ENCODE results near the gene RLF. TPM values are rescaled to one million over a fixed set of nuclear protein-coding genes. Genes with fewer than 3 reads are reported as not detected.

The RLF gene
- total and polyA plus RNA-seq, 10 of the 15 experiments (the other 5 are each of a cell fraction or from before 2014, with no cell fraction given) = 2.0 to 19.8 (median 8.7) TPM

- no peak for FAIRE-seq
- Histone ChIP-seq H3K4me3 (no peak overlapping the region), H3K27ac (ENCODE audit: control insufficient read depth, insufficient read depth) (no peak overlapping the region), H3K4me2 (ENCODE audit: control insufficient read depth, insufficient read depth) (no peak overlapping the region), H3K9ac (ENCODE audit: control insufficient read depth, insufficient read depth, low read length) (no peak overlapping the region), H3K79me2 (ENCODE audit: control insufficient read depth, insufficient read depth, low read length) (no peaks in the 10 kb centered on the region), H4K20me1 (ENCODE audit: control insufficient read depth, insufficient read depth) (no peaks in the 10 kb centered on the region), H3K27me3 (replicated peaks in 1 of 2; ENCODE audit: control insufficient read depth in 2 of 2, insufficient read depth in 2 of 2, low read length in 1 of 2) (no peaks in the 10 kb centered on the region), H3K36me3 (ENCODE audit: control insufficient read depth in 2 of 2, insufficient read depth in 2 of 2, low read length in 1 of 2) (peaks cover 0 to 10% of the 10 kb centered on the region in 2 experiments; a peak in 3 of 4 replicates), H3K4me1 (ENCODE audit: control insufficient read depth, insufficient read depth, low read length) (peaks cover 13% of the 10 kb centered on the region), H3K9me3 (replicated peaks; ENCODE audit: control insufficient read depth, insufficient read depth, low read length) (no peaks in the 10 kb centered on the region), H2AFZ (ENCODE audit: control insufficient read depth, low read depth, low read length) (no peak overlapping the region)
- RAD21 ChIA-PET (ENCODE audit: unreplicated experiment) = interaction anchor here (0.7 to 4.0 kb wide), 6 partner anchors 11 to 96 kb away, joined by 3 to 28 read pairs (median 4); partner anchors contain the start of gene ZMPSTE24
- in situ Hi-C loops (cut with MboI) = no loop called here
- POLR2A ChIA-PET = interaction anchor here (0.6 to 3.3 kb wide), 3 partner anchors 15 to 26 kb away, joined by 4 to 16 read pairs (median 5); partner anchors contain the start of gene ZMPSTE24
- SMC1A ChIA-PET (ENCODE audit: uncharacterized antibody, unreplicated experiment) = interaction anchor here (0.9 to 4.3 kb wide), 8 partner anchors 11 to 121 kb away, joined by 3 to 44 read pairs (median 4); no protein-coding TSS in a partner anchor
- CTCF ChIA-PET = interaction anchor here (0.7 to 6.9 kb wide), 6 partner anchors 72 to 165 kb away, joined by 3 to 33 read pairs (median 5); no protein-coding TSS in a partner anchor
- DNase-seq (ENCODE audit: low read depth, low spot score) = no peak
- BruUV-seq (replicated peaks) = no TSS peak
- 97% methylated on average over 2 of the region's 2 CpGs for WGBS (ENCODE audit: insufficient coverage, insufficient replicate concordance, low lambda C conversion rate, missing lambda C conversion rate)
- intact Hi-C loops (cut with micrococcal nuclease; ENCODE audit: unreplicated experiment) = no loop called here
- TF ChIP-seq BACH1 (IDR thresholded peaks at IDR 0.05; ENCODE audit: borderline replicate concordance) (no peak), PAX8 (IDR thresholded peaks at IDR 0.05) (no peak), E2F8 (IDR thresholded peaks at IDR 0.05; ENCODE audit: low read depth, partially characterized antibody) (no peak), RFX5 (IDR thresholded peaks at IDR 0.05; ENCODE audit: low read depth, low read length) (no peak), JUND (IDR thresholded peaks at IDR 0.05; ENCODE audit: low read depth, low read length) (no peak), BCL3 (IDR thresholded peaks at IDR 0.05; ENCODE audit: borderline replicate concordance, insufficient read depth, low read depth, low read length, poor library complexity, severe bottlenecking) (no peak), IKZF1 (conservative IDR thresholded peaks at IDR 0.05) (no peak)
- no peak for ATAC-seq
Observed at GRCh38 chr1:40243351-40243750, 82.2 kb downstream of the RLF start.

All from GM12878 (cell line).